ENCODE measurements around the gene ALG2.

DNA sequence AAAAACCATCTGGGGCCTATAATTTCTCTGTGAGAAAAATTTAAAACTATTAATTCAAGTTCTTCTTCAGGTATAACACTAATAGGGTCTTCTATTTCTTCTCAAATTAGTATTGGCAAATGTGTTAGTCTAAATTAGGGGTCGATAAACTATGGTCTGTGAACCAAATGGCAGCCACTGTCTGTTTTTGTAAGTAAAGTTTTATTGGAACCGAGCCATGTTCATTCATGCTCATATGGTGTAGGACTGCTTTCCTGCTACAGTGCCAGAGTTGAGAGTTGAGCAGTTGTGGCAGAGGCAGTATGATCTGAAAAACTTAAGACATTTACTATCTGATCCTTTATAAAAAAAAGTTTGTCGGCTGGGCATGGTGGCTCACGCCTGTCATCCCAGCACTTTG, 29.4 kb upstream of the ALG2 start:
- TF ChIP-seq EZH2 (IDR thresholded peaks at IDR 0.05) = no peak
- TF ChIP-seq, protein P1, sequence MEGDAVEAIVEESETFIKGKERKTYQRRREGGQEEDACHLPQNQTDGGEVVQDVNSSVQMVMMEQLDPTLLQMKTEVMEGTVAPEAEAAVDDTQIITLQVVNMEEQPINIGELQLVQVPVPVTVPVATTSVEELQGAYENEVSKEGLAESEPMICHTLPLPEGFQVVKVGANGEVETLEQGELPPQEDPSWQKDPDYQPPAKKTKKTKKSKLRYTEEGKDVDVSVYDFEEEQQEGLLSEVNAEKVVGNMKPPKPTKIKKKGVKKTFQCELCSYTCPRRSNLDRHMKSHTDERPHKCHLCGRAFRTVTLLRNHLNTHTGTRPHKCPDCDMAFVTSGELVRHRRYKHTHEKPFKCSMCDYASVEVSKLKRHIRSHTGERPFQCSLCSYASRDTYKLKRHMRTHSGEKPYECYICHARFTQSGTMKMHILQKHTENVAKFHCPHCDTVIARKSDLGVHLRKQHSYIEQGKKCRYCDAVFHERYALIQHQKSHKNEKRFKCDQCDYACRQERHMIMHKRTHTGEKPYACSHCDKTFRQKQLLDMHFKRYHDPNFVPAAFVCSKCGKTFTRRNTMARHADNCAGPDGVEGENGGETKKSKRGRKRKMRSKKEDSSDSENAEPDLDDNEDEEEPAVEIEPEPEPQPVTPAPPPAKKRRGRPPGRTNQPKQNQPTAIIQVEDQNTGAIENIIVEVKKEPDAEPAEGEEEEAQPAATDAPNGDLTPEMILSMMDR (IDR thresholded peaks at IDR 0.05) = no peak
- no peak for TF ChIP-seq EZH2phosphoT487 (IDR thresholded peaks at IDR 0.05)
